Measurements from ENCODE around the gene IFNAR2.

- TF ChIP-seq POLR2AphosphoS5 (IDR thresholded peaks at IDR 0.05), result no peak
- no peak for TF ChIP-seq POLR2A (IDR thresholded peaks at IDR 0.05)
- TF ChIP-seq, protein P1, sequence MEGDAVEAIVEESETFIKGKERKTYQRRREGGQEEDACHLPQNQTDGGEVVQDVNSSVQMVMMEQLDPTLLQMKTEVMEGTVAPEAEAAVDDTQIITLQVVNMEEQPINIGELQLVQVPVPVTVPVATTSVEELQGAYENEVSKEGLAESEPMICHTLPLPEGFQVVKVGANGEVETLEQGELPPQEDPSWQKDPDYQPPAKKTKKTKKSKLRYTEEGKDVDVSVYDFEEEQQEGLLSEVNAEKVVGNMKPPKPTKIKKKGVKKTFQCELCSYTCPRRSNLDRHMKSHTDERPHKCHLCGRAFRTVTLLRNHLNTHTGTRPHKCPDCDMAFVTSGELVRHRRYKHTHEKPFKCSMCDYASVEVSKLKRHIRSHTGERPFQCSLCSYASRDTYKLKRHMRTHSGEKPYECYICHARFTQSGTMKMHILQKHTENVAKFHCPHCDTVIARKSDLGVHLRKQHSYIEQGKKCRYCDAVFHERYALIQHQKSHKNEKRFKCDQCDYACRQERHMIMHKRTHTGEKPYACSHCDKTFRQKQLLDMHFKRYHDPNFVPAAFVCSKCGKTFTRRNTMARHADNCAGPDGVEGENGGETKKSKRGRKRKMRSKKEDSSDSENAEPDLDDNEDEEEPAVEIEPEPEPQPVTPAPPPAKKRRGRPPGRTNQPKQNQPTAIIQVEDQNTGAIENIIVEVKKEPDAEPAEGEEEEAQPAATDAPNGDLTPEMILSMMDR (IDR thresholded peaks at IDR 0.05), result no peak
- no peak for TF ChIP-seq EP300 (IDR thresholded peaks at IDR 0.05)
Measured at GRCh38 chr21:33256019-33256418, 26.3 kb downstream of the IFNAR2 start.
